VCaP (cell line): ENCODE measurements around the gene UBN1.

Source experiments
- H3K27ac ChIP-seq: fragments of 450-650 bp; 2 replicates; pipeline ENCODE4 v1.5.1; 2017
- CTCF ChIP-seq: fragments of 450-650 bp; conservative IDR thresholded peaks from 2 replicates; pipeline ENCODE4 v1.5.1; 2017; ENCODE audit warnings: mild to moderate bottlenecking, moderate library complexity

UBN1 gene

GRCh38 chr16:4862639-4863038 is 15.4 kb downstream of the UBN1 start:
- no peak for TF ChIP-seq CTCF
- peak overlapping the region; percentile 60 for H3K27ac ChIP-seq

GRCh38 chr16:4864728-4865127 is 17.4 kb downstream of the UBN1 start:
- no peak overlapping the region for H3K27ac ChIP-seq
- no peak for TF ChIP-seq CTCF

GRCh38 chr16:4865231-4865860 is 18.1 kb downstream of the UBN1 start:
- H3K27ac ChIP-seq: no peak overlapping the region
- no peak for TF ChIP-seq CTCF

GRCh38 chr16:4866586-4866985 is 19.3 kb downstream of the UBN1 start:
- TF ChIP-seq CTCF: no peak
- H3K27ac ChIP-seq: no peak overlapping the region

GRCh38 chr16:4868026-4868425 is 20.7 kb downstream of the UBN1 start:
- no peak for TF ChIP-seq CTCF
- peak overlapping the region; percentile 79 for H3K27ac ChIP-seq

GRCh38 chr16:4868535-4868934 is 21.3 kb downstream of the UBN1 start:
- TF ChIP-seq CTCF: no peak

GRCh38 chr16:4869147-4869805 is 22.0 kb downstream of the UBN1 start:
- TF ChIP-seq CTCF: no peak
- peak overlapping the region; percentile 79 for H3K27ac ChIP-seq

More at GRCh38 chr16:4868535-4868934, 21.3 kb downstream of the UBN1 start:
- H3K27ac ChIP-seq: peak overlapping the region; percentile 79
